Measurements from ENCODE around the gene IL10RA. TPM values are rescaled to one million over a fixed set of nuclear protein-coding genes. Genes with fewer than 3 reads are reported as not detected.
"Not testable (repeated sequence)": the region's sequence is repeated elsewhere in the genome, so short reads cannot be mapped to it uniquely, and the experiment has no call there.

IL10RA gene
- total RNA-seq, 6 experiments from 2014 or later, result 4.9 to 17.9 (median 7.4) TPM

GRCh38 chr11:118005224-118006152 is 19.3 kb downstream of the IL10RA start:
- Histone ChIP-seq H3K27me3 (no peaks in the 10 kb centered on the region), H3K9me3 (no peaks in the 10 kb centered on the region), H3K27ac (no peak overlapping the region), H3K4me1 (peaks cover 0 to 4% (median 0%) of the 10 kb centered on the region in 4 donors), H3K4me3 (no peak overlapping the region), H3K36me3 (no peaks in the 10 kb centered on the region)
- DNase-seq, result no peak
- no peak for TF ChIP-seq CTCF (IDR thresholded peaks at IDR 0.05)
- ATAC-seq, result no peak
- WGBS (ENCODE audit: insufficient coverage, low coverage, low lambda C conversion rate, missing lambda C conversion rate), result 86% methylated on average over 6 of the region's 12 CpGs
- intact Hi-C loops (cut with DNase I), result no loop called here

- intact Hi-C loops (cut with DNase I), result no loop called here
- H3K27me3 ChIP-seq, result no peaks in the 10 kb centered on the region
- H3K4me1 ChIP-seq, result peaks cover 0 to 8% (median 0%) of the 10 kb centered on the region in 4 donors
Measured at GRCh38 chr11:118006153-118006534, 19.9 kb downstream of the IL10RA start.

GRCh38 chr11:118007040-118007439 is 20.8 kb downstream of the IL10RA start:
- ATAC-seq (peak in 1 of 4 donors; percentile 16), DNase-seq (no peak)
- Histone ChIP-seq H3K4me1 (peaks cover 0 to 10% (median 0%) of the 10 kb centered on the region in 4 donors), H3K9me3 (no peaks in the 10 kb centered on the region), H3K36me3 (no peaks in the 10 kb centered on the region), H3K27me3 (no peaks in the 10 kb centered on the region), H3K27ac (no peak overlapping the region), H3K4me3 (no peak overlapping the region)
- WGBS (ENCODE audit: insufficient coverage, low coverage, low lambda C conversion rate, missing lambda C conversion rate), result 60% methylated on average over 3 of the region's 5 CpGs
- TF ChIP-seq CTCF (IDR thresholded peaks at IDR 0.05) (no peak), POLR2A (IDR thresholded peaks at IDR 0.05) (no peak)
- intact Hi-C loops (cut with DNase I), result no loop called here

More at GRCh38 chr11:118006153-118006534, 19.9 kb downstream of the IL10RA start:
- no peak for DNase-seq
- ATAC-seq, result peak in 1 of 4 donors; percentile 5
- TF ChIP-seq CTCF (IDR thresholded peaks at IDR 0.05), result no peak
- no peak for TF ChIP-seq POLR2A (IDR thresholded peaks at IDR 0.05)
- no peaks in the 10 kb centered on the region for H3K9me3 ChIP-seq
- no peak overlapping the region for H3K27ac ChIP-seq
- H3K36me3 ChIP-seq, result no peaks in the 10 kb centered on the region
- no CpG with 5 or more reads among the region's 4 CpGs for WGBS (ENCODE audit: insufficient coverage, low coverage, low lambda C conversion rate, missing lambda C conversion rate)
- no peak overlapping the region for H3K4me3 ChIP-seq

GRCh38 chr11:118007563-118008270 is 21.5 kb downstream of the IL10RA start:
- ATAC-seq, result peak in 3 of 4 donors; percentile 18 to 32 (median 24)
- H3K4me1 ChIP-seq; H3K4me3 ChIP-seq; H3K36me3 ChIP-seq; H3K27me3 ChIP-seq; H3K9me3 ChIP-seq; intact Hi-C loops (cut with DNase I); DNase-seq: not testable (repeated sequence)
- WGBS (ENCODE audit: insufficient coverage, low coverage, low lambda C conversion rate, missing lambda C conversion rate), result 57% methylated on average over 10 of the region's 11 CpGs
- peak overlapping the region in 1 of 3 donors; percentile 29 for H3K27ac ChIP-seq
